Keratinocyte (primary cell): ENCODE measurements around the gene TBC1D8B.

Experiments
- EZH2 ChIP-seq: IDR thresholded peaks from one replicate; pipeline ENCODE4 v1.6.1; 2012; ENCODE audit warnings: inconsistent platforms, mild to moderate bottlenecking, low read length, moderate library complexity
- TF ChIP-seq, protein P1 (sequence below), 3 experiments: IDR thresholded peaks in 1 of 3; conservative IDR thresholded peaks in 1 of 3; optimal IDR thresholded peaks in 1 of 3; 2 replicates in 2 of 3; 3 replicates in 1 of 3; pipeline versions ENCODE3 to v1.5.1; 2011; ENCODE audit warnings: low read length in 3 of 3, mild to moderate bottlenecking in 3 of 3, moderate library complexity in 2 of 3, control low read depth in 1 of 3, inconsistent platforms in 1 of 3; ENCODE audit not compliant: insufficient read depth in 2 of 3; ENCODE audit errors: extremely low read depth in 1 of 3

- TF ChIP-seq, protein P1, sequence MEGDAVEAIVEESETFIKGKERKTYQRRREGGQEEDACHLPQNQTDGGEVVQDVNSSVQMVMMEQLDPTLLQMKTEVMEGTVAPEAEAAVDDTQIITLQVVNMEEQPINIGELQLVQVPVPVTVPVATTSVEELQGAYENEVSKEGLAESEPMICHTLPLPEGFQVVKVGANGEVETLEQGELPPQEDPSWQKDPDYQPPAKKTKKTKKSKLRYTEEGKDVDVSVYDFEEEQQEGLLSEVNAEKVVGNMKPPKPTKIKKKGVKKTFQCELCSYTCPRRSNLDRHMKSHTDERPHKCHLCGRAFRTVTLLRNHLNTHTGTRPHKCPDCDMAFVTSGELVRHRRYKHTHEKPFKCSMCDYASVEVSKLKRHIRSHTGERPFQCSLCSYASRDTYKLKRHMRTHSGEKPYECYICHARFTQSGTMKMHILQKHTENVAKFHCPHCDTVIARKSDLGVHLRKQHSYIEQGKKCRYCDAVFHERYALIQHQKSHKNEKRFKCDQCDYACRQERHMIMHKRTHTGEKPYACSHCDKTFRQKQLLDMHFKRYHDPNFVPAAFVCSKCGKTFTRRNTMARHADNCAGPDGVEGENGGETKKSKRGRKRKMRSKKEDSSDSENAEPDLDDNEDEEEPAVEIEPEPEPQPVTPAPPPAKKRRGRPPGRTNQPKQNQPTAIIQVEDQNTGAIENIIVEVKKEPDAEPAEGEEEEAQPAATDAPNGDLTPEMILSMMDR (optimal IDR thresholded peaks at IDR 0.05 in 1 of 3, IDR thresholded peaks at IDR 0.05 in 1 of 3, conservative IDR thresholded peaks at IDR 0.05 in 1 of 3; ENCODE audit: extremely low read depth in 1 of 3, insufficient read depth in 2 of 3, low read length in 3 of 3) = no peak
- no peak for TF ChIP-seq EZH2
Observed at GRCh38 chrX:106899841-106900240, 97.4 kb downstream of the TBC1D8B start.
